ENCODE measurements around the gene ZNF765.
"Not testable (repeated sequence)": the region's sequence is repeated elsewhere in the genome, so short reads cannot be mapped to it uniquely, and the experiment has no call there.

ZNF765 gene

DNA sequence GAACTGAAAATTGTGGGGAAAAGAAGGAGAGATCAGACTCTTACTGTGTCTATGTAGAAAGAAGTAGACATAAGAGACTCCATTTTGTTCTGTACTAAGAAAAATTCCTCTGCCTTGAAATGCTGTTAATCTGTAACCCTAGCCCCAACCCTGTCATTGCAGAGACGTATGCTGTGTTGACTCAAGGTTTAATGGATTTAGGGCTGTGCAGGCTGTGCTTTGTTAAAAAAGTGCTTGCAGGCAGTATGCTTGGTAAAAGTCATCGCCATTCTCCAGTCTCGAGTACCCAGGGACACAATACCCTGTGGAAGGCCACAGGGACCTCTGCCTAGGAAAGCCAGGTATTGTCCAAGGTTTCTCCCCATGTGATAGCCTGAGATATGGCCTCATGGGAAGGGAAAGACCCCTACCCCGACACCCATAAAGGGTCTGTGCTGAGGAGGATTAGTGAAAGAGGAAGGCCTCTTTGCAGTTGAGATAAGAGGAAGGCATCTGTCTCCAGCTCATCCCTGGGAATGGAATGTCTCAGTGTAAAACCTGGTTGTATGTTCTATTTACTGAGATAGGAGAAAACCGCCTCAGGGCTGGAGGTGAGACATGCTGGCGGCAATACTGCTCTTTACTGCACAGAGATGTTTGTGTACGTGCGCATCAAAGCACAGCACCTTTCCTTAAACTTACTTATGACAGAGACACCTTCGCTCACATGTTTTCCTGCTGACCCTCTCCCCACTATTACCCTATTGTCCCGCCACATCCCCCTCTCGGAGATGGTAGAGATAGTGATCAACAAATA, 25.8 kb downstream of the ZNF765 start:
- DNase-seq (ENCODE audit: low read depth in 2 of 3, low spot score in 1 of 3) = not testable (repeated sequence)

DNA sequence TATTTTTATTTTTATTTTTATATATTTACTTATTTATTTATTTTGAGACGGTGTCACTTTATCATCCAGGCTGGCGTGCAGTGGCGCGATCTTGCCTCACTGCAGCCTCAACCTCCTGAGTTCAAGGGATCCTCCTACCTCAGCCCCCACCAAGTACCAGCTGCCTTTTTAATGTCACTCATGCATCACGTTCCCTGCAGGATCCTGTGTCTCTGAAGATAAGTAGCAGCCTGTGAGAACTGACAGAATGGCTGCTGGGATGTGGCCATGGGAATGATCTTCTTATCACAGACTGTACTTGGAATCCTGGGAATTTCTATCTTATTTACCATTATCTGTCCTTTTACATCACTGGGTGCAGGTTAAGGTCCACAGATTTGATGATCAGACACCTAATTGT, 27.6 kb downstream of the ZNF765 start:
- no peak for DNase-seq (ENCODE audit: low read depth in 2 of 3, low spot score in 1 of 3)

DNA sequence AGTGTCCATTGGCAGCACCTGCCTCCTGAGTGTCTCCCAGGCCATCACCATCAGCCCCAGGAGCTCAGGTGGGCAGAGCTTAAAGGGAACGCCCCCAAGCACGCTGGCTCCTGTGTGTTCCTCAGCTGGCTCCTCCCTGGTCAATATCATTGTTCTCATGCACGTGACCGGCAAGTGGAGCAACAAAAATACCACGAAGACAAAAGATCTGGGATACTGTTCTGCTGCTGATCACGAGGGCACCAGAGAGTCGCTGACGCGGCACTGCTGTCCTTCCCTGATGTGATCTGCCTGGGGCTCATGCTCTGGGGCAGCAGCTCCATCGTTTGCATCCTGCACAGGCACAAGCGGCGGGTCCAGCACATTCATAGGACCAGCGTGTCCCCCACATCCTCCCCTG, 28.1 kb downstream of the ZNF765 start:
- DNase-seq (ENCODE audit: low read depth in 2 of 3, low spot score in 1 of 3) = not testable (repeated sequence)

DNA sequence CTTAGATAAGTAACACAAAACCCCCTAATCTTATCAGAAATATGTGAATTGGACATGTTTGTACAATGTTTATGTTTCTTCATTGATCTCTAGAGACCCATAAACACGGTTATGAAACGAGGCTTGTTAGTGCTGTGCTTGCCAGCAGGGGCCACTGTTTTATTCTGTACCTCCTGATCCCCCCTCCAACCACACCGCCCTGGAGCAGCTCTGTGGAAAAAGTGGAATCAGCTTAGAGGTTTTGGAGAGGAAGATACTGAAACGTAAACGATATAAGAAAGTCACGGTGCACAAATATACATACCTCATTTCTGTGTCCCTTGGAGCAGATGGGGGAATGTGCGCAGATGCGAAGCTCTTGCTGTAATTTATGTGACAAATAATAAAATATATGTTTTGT, 28.7 kb downstream of the ZNF765 start:
- DNase-seq (ENCODE audit: low read depth in 2 of 3, low spot score in 1 of 3) = not testable (repeated sequence)

DNA sequence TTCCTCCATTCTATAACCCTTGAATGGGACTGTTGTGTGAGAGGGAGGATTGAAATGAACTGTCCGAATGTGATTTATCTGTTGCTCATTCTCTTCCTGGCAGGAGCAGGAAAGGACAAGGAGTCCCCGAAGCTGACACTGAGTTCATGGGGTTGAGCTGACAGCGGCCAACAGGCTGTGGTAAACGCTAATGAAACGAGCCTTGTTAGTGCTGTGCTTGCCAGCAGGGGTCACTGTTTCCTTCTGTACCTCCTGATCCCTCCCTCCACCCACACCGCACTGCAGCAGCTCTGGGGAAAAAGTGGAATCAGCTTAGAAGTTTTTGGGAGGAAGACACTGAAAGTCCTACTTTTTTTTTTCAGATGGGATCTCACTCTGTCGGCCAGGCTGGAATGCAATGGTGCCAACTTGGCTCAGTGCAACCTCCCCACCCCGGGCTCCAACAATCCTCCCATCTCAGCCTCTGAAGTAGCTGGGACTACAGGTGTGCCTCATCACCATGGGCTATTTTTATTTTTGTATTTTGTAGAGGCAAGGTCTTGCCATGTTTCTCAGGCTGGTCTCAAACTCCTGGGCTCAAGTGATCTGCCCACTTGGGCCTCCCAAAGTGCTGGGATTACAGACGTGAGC, 30.1 kb downstream of the ZNF765 start:
- peak; percentile 34 to 58 (median 55) for DNase-seq (ENCODE audit: low read depth in 2 of 3, low spot score in 1 of 3)

DNA sequence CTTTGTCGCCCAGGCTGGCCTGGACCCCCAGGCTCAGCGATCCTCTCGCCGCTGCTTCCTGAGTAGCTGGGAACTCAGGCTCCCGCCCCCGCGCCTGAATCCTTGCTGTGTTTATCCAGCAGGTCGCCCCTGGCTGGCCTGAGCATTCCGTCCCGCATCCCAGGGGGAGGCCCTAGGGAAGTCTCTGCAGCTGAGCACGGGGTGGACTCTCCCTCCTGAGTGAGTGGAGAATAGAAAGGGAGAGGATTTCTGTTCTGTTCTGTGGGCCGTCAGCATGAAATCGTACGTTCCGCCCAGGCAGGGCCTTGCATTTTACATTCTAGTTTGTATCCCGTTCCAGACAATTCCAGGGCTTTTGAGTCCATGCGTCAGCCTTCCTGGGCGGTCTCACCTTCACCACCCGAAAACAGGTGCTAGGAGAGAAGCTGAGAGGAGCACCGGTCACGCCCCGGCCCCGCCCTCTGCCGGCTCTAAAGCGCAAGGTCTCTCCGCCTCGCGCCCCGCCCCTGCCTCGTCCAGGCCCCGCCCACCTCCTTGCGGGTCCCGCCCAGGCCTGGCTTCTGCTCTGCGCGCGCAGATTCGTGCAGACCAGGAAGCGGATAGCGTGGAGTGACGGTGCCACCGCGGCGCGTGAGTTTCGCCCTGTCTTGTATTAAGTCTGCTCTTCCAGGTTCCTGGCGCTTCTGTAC, 36.6 kb downstream of the ZNF765 start, which contains the start of gene ZNF761:
Gene ZNF761 (plus strand): TSS at position 586 of the 689 bp plus-strand sequence. CDS start 15,285 bp downstream, outside the sequence.
- peak; percentile 93 to 96 (median 93) for DNase-seq (ENCODE audit: low read depth in 2 of 3, low spot score in 1 of 3)

DNA sequence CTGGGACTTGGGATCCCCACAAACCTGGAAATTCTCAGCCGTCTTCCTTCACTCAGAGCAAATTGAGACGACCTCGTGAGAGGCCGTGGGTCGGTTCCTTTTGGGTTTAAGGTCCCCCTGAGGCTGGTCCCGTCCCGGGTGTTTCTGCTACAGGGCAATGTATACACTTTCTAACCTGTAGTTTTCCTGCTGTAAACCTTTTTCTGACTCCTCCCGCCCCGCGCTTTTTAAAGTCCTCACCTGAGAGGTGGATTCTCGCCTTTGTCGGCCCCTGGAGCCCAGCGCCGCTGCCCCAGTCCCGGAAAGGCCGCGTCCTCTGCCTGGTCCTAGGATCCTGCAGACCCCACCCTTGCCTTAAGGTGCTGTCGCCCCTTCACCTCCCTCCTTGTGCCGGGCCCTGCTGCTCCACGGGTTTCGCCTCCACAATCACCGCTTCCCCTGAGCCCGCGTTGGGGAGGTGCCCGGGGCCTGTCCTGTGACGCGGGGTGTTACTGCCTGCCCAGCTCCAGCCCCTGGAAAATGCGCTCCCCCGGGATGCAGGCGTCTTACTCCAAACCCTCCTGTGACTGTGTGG, 37.2 kb downstream of the ZNF765 start:
- peak in 1 of 3 donors; percentile 1 for DNase-seq (ENCODE audit: low read depth in 2 of 3, low spot score in 1 of 3)

DNA sequence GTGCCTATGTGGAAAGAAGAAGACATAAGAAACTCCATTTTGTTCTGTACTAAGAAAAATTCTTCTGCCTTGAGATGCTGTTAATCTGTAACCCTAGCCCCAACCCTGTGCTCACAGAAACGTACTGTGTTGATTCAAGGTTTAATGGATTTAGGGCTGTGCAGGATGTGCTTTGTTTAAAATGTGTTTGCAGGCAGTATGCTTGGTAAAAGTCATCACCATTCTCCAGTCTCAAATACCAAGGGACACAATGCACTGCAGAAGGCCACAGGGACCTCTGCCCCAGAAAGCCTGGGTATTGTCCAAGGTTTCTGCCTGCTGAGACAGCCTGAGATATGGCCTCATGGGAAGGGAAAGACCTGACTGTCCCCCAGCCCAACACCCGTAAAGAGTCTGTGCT, 48.9 kb downstream of the ZNF765 start:
- DNase-seq (ENCODE audit: low read depth in 2 of 3, low spot score in 1 of 3) = not testable (repeated sequence)

DNA sequence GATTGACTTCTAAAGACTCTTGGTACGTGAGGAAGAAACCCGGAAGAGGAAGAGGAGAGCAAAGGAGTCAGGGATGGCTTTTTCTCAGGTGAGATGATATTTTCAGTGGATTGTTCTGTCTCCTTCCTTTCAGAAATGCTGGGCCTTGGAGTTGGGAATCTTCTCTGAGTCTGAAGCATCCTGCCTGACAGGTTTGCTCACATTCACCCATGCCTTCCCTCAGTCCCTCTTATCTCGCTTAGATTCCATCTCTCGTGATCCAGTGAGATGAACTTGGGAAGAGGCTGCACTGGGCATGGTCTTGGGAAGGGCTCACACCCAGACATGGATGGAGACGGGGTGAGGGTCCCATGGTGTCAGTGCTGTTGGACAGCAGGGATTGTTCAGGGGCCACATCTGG, 52.2 kb downstream of the ZNF765 start:
- not testable (repeated sequence) for DNase-seq (ENCODE audit: low read depth in 2 of 3, low spot score in 1 of 3)

DNA sequence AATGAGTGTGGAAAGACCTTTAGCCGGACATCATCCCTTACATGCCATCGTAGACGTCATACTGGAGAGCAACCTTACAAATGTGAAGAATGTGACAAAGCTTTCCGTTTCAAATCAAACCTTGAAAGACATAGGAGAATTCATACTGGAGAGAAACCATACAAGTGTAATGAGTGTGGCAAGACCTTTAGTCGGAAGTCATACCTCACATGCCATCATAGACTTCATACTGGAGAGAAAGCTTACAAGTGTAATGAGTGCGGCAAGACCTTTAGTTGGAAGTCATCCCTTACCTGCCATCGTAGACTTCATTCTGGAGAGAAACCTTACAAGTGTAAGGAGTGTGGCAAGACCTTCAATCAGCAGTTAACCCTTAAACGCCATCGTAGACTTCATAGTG, 60.9 kb downstream of the ZNF765 start:
- DNase-seq (ENCODE audit: low read depth in 2 of 3, low spot score in 1 of 3) = no peak

DNA sequence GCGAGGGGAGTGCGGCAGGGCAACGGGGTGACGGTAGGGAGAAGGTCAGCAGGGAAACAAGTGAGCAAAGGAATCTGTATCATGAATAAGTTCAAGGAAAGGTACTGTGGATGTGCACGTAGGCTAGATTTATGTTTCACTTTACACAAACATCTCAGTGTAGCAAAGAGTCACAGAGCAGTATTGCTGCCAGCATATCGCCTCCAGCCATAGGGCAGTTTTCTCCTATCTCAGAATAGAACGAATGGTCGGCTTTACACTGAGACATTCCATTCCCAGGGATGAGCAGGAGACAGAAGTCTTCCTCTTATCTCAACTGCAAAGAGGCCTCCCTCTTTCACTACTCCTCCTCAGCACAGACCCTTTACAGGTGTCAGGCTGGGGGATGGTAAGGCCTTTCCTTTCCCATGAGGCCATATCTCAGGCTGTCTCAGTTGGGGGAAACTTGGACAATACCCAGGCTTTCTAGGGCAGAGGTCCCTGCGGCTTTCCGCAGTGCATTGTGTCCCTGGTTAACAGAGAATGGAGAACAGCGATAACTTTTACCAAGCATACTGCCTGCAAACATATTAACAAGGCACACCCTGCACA, 65.3 kb downstream of the ZNF765 start:
- DNase-seq (ENCODE audit: low read depth in 2 of 3, low spot score in 1 of 3) = not testable (repeated sequence)

DNA sequence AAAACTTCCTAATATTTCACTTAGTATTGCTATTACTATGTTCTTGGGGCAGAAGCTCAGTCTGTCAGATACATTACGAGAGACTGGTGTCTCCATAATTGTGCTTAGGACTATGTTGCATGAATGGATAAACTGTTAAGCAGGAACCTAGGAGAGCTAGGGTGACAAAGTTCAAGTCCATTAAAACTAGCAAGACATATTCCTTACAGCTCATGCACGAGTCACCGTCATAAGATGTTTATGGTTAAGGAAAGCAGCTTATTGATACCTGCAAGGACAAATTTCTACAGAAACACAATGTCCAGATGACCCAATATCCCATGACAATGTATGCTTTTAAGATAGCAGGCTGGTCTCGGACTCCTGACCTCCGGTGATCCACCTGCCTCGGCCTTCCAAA, 66.9 kb downstream of the ZNF765 start:
- DNase-seq (ENCODE audit: low read depth in 2 of 3, low spot score in 1 of 3) = no peak

DNA sequence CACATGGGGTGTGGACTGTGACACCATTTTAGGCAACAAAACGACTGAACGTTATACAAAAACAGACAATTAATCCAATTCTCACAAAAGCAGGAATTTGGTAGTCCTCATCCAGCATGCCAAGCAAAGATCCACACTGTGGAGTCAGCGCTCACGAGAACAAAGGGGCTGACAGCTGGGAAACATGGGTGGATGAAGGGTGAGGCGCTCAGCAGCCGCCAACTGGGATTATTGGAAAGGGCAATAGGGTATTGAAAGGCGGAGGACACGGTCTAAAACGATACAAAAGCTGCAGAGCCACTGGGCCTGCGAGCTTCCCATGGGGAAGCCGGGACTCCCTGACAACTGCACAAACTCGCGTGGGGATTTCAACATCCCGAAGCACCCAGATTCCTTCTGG, 67.9 kb downstream of the ZNF765 start:
- no peak for DNase-seq (ENCODE audit: low read depth in 2 of 3, low spot score in 1 of 3)

DNA sequence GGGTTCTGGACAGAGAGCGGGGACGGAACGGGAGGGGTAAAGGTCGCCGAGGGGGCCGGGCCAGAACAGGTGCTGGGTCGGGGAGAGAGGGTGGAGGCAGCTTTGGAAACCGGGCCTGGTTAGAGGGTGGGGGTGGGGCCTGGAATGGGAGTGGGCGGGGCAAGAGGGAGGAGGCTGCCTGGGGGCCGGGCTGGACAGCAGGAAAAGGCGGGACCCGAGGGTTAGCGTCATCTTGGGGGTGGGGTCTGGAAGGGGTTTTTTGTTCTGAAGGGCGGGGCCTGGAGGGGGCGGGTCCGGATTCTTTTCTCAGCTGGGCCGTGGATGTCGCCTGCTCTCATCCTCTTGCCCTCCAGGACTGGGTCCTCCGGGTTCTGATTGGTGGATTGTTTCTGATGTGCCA, 68.3 kb downstream of the ZNF765 start:
- DNase-seq (ENCODE audit: low read depth in 2 of 3, low spot score in 1 of 3) = peak in 1 of 3 donors; percentile 3

DNA sequence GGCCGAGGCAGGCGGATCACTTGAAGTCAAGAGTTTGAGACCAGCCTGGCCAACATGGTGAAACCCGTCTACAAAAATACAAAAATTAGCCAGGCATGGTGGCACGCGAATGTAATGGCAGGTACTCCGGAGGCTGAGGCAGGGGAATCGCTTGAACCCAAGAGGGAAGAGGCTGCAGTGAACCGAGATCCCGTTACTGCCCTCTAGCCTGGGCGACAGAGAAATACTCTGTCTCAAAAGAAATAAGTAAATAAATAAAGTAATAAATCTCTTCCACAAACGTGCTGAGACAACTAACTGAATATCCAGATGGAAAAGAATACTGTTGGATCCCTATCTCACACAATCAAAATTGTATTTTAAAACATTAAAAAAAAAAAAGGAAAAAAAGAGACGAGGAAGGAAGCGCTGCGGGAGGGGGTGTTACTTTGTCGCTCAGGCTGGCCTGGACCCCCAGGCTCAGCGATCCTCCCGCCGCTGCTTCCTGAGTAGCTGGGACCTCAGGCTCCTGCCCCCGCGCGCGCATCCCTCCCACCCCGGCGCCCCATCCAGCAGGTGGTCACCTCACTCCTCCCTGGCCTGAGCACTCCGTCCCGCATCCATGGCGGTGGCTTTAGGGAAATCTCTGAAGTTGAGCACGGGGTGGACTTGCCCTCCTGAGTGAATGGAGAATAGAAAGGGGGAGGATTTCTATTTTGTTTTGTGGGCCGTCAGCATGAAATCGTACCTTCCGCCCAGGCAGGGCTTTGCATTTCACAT, 72.0 kb downstream of the ZNF765 start:
- no peak for DNase-seq (ENCODE audit: low read depth in 2 of 3, low spot score in 1 of 3)

DNA sequence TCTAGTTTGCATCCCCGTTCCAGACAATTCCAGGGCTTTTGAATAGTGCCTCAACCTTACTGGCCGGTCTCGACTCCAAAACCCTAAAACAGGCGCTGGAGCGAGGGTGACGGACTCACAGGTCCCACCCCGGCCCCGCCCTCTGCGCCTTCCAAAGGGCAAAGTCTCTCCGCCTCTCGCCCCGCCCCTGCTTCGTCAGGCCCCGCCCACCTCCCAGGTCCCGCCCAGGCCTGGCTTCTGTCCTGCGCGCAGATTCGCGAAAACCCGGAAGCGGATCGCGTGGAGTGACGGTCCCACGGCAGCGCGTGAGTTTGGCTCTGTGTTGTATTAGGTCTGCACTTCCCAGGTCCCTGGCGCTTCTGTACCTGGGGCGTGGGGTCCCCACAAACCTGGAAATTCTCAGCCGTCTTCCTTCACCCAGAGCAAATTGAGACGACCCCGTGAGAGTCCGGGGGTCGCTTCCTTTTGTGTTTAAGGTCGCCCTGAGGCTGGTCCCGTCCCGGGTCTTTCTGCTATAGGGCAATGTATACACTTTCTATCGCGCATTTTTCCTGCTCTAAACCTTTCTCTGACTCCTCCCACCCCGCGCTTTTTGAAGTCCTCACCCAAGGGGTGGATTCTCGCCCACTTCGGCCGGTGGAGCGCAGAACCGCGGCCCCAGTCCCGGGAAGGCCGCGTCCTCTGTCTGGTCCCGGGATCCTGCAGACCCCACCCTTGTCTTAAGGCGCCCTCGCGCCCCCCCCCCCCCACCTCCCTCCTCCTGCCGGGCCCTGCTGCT, 72.7 kb downstream of the ZNF765 start, which contains the start of gene ZNF813:
Gene ZNF813 (plus strand): TSS at position 249 of the 778 bp plus-strand sequence. CDS start 16,090 bp downstream, outside the sequence.
- DNase-seq (ENCODE audit: low read depth in 2 of 3, low spot score in 1 of 3) = peak; percentile 87 to 99 (median 95)

DNA sequence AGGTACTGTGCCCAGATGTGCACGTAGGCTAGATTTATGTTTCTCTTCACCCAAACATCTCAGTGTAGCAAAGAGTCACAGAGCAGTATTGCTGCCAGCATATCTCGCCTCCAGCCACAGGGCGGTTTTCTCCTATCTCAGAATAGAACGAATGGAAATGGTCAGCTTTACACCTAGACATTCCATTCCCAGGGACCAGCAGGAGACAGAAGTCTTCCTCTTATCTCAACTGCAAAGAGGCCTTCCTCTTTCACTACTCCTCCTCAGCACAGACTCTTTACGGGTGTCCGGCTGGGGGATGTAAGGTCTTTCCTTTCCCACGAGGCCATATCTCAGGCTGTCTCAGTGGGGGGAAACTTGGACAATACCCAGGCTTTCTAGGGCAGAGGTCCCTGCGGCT, 73.7 kb downstream of the ZNF765 start:
- not testable (repeated sequence) for DNase-seq (ENCODE audit: low read depth in 2 of 3, low spot score in 1 of 3)

DNA sequence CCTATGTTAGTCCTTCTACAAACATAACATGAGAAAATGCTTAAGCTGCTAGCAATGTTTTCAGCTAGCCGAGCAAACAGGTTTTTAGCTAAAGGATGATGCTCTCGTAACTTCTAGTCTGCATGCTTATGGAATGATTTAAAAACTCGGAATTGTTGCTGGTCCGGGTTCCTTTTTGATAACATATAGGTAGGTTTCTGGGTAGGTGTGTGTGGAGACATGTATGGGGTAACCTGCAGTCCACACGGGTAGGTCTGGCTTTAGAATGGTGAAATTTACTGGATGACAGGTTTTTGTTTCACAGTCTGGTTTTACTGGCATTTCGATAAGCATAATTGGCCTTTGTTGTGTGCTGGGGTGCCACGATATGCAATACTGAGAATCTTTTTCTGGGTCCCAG, 77.0 kb downstream of the ZNF765 start:
- no peak for DNase-seq (ENCODE audit: low read depth in 2 of 3, low spot score in 1 of 3)

DNA sequence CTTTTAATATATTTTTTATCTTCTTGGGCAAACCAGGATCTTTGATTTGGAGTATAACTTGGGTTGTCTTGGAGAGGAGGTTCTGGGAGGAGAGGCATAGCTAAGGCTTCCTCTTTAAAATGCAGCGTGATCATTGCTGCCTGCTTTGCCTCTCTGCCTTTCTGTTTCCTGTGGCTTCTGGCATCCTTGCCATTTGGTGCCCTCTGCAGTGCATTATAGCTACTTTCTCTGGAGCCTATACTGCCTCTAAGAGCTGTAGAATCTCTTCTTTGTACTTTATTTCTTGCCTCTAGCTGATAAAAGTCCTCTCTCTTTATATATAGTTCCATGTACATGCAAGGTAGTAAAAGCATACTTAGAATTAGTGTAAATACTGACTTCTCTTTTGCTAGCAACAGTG, 79.9 kb downstream of the ZNF765 start:
- DNase-seq (ENCODE audit: low read depth in 2 of 3, low spot score in 1 of 3) = not testable (repeated sequence)

Measured in stimulated activated CD4-positive, alpha-beta T cell treated with anti-CD3 and anti-CD28 coated beads, Interleukin-12 subunit alpha, Interleukin-12 subunit beta, amount 100 ng/mL, for 48 hours (primary cell).